OCI-LY3 (cell line): Measurements from ENCODE around the gene GRID1.

Experiments
- H2AFZ ChIP-seq: fragments of 200-600, 300-600 bp; shearing (Covaris generic); 2 replicates; pipeline ENCODE4 v1.6.0; 2014; ENCODE audit warnings: antibody characterized with exemption, low read depth, low read length
- H3K27ac ChIP-seq: fragments of 200-600, 300-600 bp; sonication (generic); 2 replicates; pipeline ENCODE4 v1.5.1; 2014; ENCODE audit warnings: mild to moderate bottlenecking, low read length, moderate library complexity, mixed read lengths
- H3K27me3 ChIP-seq: fragments of 200-600, 300-600 bp; sonication (generic); 2 replicates; pipeline ENCODE4 v1.6.1; 2014; ENCODE audit warnings: low read depth, low read length, mixed read lengths
- H3K36me3 ChIP-seq: fragments of 200-600, 300-600 bp; sonication (generic); replicated peaks from 2 replicates; pipeline ENCODE3; 2014; ENCODE audit warnings: low read depth, low read length, mixed read lengths
- H3K4me1 ChIP-seq: fragments of 300-600, 200-600 bp; sonication (generic); 2 replicates; pipeline ENCODE4 v1.6.1; 2014; ENCODE audit warnings: low read length, mixed read lengths
- H3K4me2 ChIP-seq: fragments of 200-600, 300-600 bp; sonication (generic); 2 replicates; pipeline ENCODE4 v1.6.1; 2014; ENCODE audit warnings: low read length, mixed read lengths
- H3K4me3 ChIP-seq: fragments of 300-600, 200-600 bp; sonication (generic); 2 replicates; pipeline ENCODE4 v1.5.1; 2014; ENCODE audit warnings: antibody characterized with exemption, mild to moderate bottlenecking, low read length, moderate library complexity
- H3K79me2 ChIP-seq: fragments of 300-600, 200-600 bp; shearing (Covaris generic); 2 replicates; pipeline ENCODE4 v1.6.1; 2014; ENCODE audit warnings: mild to moderate bottlenecking, low read length, mixed read lengths
- H3K9ac ChIP-seq: fragments of 300-600, 200-600 bp; shearing (Covaris generic); 2 replicates; pipeline ENCODE4 v1.6.0; 2014; ENCODE audit warnings: mild to moderate bottlenecking, low read length, moderate library complexity
- H3K9me3 ChIP-seq: fragments of 200-600, 300-600 bp; shearing (Covaris generic); 2 replicates; pipeline ENCODE4 v1.6.1; 2014; ENCODE audit warnings: low read length, mixed read lengths; ENCODE audit not compliant: insufficient read depth
- H4K20me1 ChIP-seq: fragments of 200-600, 300-600 bp; sonication (generic); 2 replicates; pipeline ENCODE4 v1.6.1; 2016; ENCODE audit warnings: low read length, mixed read lengths; ENCODE audit not compliant: insufficient read depth
- EZH2phosphoT487 ChIP-seq: fragments of 200-600 bp; shearing (Covaris generic); IDR thresholded peaks from 2 replicates; pipeline ENCODE4 v1.6.1; 2018; ENCODE audit warnings: antibody characterized with exemption, mixed run types, low read depth
- TF ChIP-seq, protein P1 (sequence below): fragments of 200-600, 300-600 bp; sonication (generic); IDR thresholded peaks from 2 replicates; pipeline ENCODE4 v1.5.1; 2014; ENCODE audit warnings: antibody characterized with exemption, low read length, low read depth

Gene GRID1

GRCh38 chr10:85792533-85792858, 574.1 kb downstream of the GRID1 start:
- Histone ChIP-seq H3K27me3 (no peaks in the 10 kb centered on the region), H3K4me1 (no peaks in the 10 kb centered on the region), H2AFZ (no peak overlapping the region), H3K4me2 (no peak overlapping the region), H3K27ac (no peak overlapping the region), H3K9me3 (no peaks in the 10 kb centered on the region), H3K9ac (no peak overlapping the region), H4K20me1 (no peaks in the 10 kb centered on the region), H3K4me3 (no peak overlapping the region), H3K36me3 (no peaks in the 10 kb centered on the region), H3K79me2 (no peaks in the 10 kb centered on the region)
- TF ChIP-seq EZH2phosphoT487, result no peak
- TF ChIP-seq, protein P1, sequence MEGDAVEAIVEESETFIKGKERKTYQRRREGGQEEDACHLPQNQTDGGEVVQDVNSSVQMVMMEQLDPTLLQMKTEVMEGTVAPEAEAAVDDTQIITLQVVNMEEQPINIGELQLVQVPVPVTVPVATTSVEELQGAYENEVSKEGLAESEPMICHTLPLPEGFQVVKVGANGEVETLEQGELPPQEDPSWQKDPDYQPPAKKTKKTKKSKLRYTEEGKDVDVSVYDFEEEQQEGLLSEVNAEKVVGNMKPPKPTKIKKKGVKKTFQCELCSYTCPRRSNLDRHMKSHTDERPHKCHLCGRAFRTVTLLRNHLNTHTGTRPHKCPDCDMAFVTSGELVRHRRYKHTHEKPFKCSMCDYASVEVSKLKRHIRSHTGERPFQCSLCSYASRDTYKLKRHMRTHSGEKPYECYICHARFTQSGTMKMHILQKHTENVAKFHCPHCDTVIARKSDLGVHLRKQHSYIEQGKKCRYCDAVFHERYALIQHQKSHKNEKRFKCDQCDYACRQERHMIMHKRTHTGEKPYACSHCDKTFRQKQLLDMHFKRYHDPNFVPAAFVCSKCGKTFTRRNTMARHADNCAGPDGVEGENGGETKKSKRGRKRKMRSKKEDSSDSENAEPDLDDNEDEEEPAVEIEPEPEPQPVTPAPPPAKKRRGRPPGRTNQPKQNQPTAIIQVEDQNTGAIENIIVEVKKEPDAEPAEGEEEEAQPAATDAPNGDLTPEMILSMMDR, result no peak

DNA sequence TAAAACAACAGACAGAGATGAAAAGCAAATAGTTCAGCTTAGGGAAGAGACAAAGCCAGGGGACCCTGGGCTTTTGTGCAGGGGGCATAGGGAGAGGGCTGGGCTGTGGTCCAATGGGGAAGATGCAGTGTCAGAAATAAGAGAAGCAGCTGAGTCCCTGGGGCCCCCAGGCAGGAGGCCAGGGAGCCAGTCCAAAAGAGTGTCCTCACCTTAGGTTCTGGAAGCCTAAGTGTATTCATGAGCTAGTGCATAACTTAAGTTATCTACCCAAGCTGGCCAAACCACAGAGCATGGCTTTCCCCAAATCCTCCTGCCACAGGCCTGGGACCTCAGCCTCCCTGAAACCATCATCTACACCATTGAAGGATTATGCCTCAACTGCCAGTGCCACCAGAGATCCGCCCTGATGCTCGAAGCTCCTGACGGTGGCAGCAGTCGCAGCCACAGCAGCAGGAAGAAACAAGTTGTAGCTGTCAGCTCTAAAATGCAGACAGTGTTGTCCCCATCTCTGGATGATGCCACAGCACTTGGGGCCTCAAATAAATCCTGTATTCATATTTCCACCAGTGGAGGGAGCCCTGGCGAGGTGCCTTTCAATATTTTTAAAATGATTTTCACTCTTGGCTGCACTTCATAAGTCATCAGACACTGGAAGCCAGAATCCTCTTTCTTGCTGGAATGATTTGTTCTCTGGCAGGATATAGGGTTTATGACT, 574.6 kb downstream of the GRID1 start:
- H3K27me3 ChIP-seq, result no peaks in the 10 kb centered on the region
- TF ChIP-seq, protein P1, result peak; percentile 14; the same call in 1 of the 2 replicates
- no peak for TF ChIP-seq EZH2phosphoT487
- H3K27ac ChIP-seq, result no peak overlapping the region
- no peaks in the 10 kb centered on the region for H3K9me3 ChIP-seq
- peaks cover under 1% of the 10 kb centered on the region; the same call in 1 of the 2 replicates for H3K4me1 ChIP-seq
- no peak overlapping the region for H3K9ac ChIP-seq
- H3K36me3 ChIP-seq, result no peaks in the 10 kb centered on the region
- H3K79me2 ChIP-seq, result no peaks in the 10 kb centered on the region
- H4K20me1 ChIP-seq, result no peaks in the 10 kb centered on the region
- H3K4me2 ChIP-seq, result no peak overlapping the region
- no peak overlapping the region for H2AFZ ChIP-seq
- H3K4me3 ChIP-seq, result no peak overlapping the region

GRCh38 chr10:85789982-85790789, 576.4 kb downstream of the GRID1 start:
- Histone ChIP-seq H3K4me2 (no peak overlapping the region), H3K9ac (no peak overlapping the region), H4K20me1 (no peaks in the 10 kb centered on the region), H3K4me3 (no peak overlapping the region), H3K79me2 (no peaks in the 10 kb centered on the region), H3K27ac (no peak overlapping the region), H2AFZ (no peak overlapping the region), H3K4me1 (peaks cover 18% of the 10 kb centered on the region), H3K36me3 (no peaks in the 10 kb centered on the region), H3K27me3 (no peaks in the 10 kb centered on the region), H3K9me3 (no peaks in the 10 kb centered on the region)
- TF ChIP-seq, protein P1, result no peak
- TF ChIP-seq EZH2phosphoT487, result no peak

DNA sequence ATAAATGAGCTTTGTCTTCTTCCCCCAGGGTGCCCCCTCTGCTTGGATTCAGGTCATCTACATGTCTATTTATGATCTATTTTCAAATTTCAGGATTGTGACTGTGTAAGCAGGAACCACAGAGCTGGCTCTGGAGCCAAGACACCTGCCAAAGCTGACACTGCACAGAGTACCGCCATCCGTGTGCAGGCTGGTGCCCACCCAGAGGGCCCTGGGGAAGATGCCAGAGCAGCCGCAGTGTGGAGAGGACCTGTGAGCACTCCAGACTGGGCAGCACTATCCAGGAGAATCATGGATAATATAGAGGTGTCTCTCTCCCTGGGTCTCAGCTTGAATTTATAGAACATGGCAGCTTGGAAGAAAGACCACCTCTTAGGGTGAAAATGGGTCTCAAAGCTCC, 577.5 kb downstream of the GRID1 start:
- H3K79me2 ChIP-seq, result no peaks in the 10 kb centered on the region
- no peaks in the 10 kb centered on the region for H3K9me3 ChIP-seq
- H3K27ac ChIP-seq, result no peak overlapping the region
- H2AFZ ChIP-seq, result no peak overlapping the region
- no peak overlapping the region for H3K9ac ChIP-seq
- no peaks in the 10 kb centered on the region for H3K36me3 ChIP-seq
- H3K27me3 ChIP-seq, result no peaks in the 10 kb centered on the region
- no peak overlapping the region for H3K4me3 ChIP-seq
- H3K4me1 ChIP-seq, result peaks cover 29% of the 10 kb centered on the region
- no peak for TF ChIP-seq EZH2phosphoT487
- TF ChIP-seq, protein P1, result no peak
- no peak overlapping the region for H3K4me2 ChIP-seq
- H4K20me1 ChIP-seq, result no peaks in the 10 kb centered on the region
